D721Med (cell line): Measurements from ENCODE around the gene SARDH.

ENCODE experiments used
- DNase-seq: peaks from one replicate; pipeline ENCODE4 v3.0.0; 2011; ENCODE audit warnings: low spot score; ENCODE audit not compliant: insufficient read length
- FAIRE-seq: peaks from 2 replicates; lab custom pipeline; 2011; peaks lifted over from hg19 to GRCh38; lab: Jason Lieb, UNC
- CTCF ChIP-seq: IDR thresholded peaks from 2 replicates; pipeline ENCODE4 v1.5.1; 2012; ENCODE audit warnings: mild to moderate bottlenecking, control low read depth; ENCODE audit not compliant: insufficient read depth; ENCODE audit errors: missing control alignments

The SARDH gene

GRCh38 chr9:133715295-133715865 lies 22.8 kb downstream of the SARDH start:
- FAIRE-seq, result no peak
- TF ChIP-seq CTCF, result no peak
- no peak for DNase-seq

- FAIRE-seq, result no peak
- TF ChIP-seq CTCF, result no peak
- no peak for DNase-seq
These were observed 23.4 kb downstream of the SARDH start for GRCh38 chr9:133714606-133715294.

GRCh38 chr9:133713960-133714495 lies 24.1 kb downstream of the SARDH start:
- no peak for FAIRE-seq
- no peak for TF ChIP-seq CTCF
- DNase-seq, result no peak

- FAIRE-seq (no peak), DNase-seq (no peak)
- TF ChIP-seq CTCF, result no peak
These were observed 24.8 kb downstream of the SARDH start for GRCh38 chr9:133713150-133713959.

DNA sequence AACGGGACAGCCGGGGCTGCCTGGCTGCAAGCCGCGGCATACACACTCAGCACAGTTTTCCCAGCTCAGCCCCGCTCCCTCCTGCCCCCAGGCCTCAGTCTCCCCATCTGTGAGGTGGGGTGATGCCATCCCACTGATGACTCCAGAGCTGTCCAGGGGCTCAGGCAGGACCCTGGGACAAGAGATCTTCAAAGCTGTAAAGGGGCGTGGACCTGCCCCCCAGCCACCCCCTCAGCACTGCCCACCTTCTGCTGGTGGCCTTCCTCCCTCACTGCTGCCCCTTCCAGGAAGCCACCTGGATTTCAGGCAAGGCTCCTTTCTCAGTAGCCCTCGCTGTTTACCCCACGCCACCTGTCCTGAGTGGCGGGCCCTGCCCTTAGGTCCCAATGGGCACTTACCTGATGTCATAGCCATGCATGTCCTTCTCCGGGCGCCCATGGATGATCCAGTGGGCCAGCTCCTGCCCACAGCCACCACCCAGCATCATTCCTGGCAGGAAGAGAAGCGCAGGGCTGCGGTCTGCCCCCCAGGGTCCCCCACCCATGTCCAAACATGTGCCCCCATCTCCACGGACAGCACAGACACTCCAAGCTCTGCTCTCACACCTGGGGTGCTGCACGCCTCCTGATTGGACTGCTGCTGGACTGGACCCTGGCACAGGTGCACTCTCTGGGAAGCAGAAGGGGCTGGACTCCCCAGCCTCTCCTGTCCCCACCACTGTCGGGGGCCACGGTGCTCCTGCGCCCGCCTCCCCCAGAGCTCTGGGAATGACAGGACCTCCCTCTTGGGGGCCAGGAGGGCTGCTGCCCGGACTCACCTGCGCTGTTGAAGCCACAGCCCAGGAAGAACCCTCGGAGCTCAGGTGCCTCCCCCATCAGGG lies 25.7 kb downstream of the SARDH start:
- TF ChIP-seq CTCF, result no peak
- DNase-seq, result no peak
- no peak for FAIRE-seq

GRCh38 chr9:133711428-133712220 lies 26.5 kb downstream of the SARDH start:
- no peak for TF ChIP-seq CTCF
- no peak for DNase-seq
- no peak for FAIRE-seq
